Esophagus muscularis mucosa (tissue), 4 donors: ENCODE data around the gene RNF34. TPM values are rescaled to one million over a fixed set of nuclear protein-coding genes. Genes with fewer than 3 reads are reported as not detected.
"Not testable (repeated sequence)": the region's sequence is repeated elsewhere in the genome, so short reads cannot be mapped to it uniquely, and the experiment has no call there.

Source experiments
- DNase-seq: peaks from one replicate; pipeline ENCODE4 v3.0.0-alpha.2; 2017; ENCODE audit errors: extremely low spot score
- H3K27ac ChIP-seq, 4 donors: fragments of 200-600 bp; sonication (generic); replicated peaks in 1 of 4; 1 replicate in 3 of 4; 2 replicates in 1 of 4; pipeline ENCODE4 v1.5.1; 2016 to 2019; ENCODE audit warnings: mild to moderate bottlenecking in 1 of 4
- H3K27me3 ChIP-seq, 4 donors: fragments of 200-600 bp; sonication (generic); one replicate each; pipeline versions ENCODE4 v1.5.1 to v1.6.0; 2016 to 2019
- H3K36me3 ChIP-seq, 4 donors: fragments of 200-600 bp; sonication (generic); one replicate each; pipeline ENCODE4 v1.5.1; 2016 to 2019
- H3K4me1 ChIP-seq, 4 donors: fragments of 200-600 bp; sonication (generic); one replicate each; pipeline ENCODE4 v1.5.1; 2016 to 2019
- H3K4me3 ChIP-seq, 4 donors: fragments of 200-600 bp; sonication (generic); 1 replicate in 2 of 4; 2 replicates in 2 of 4; pipeline ENCODE4 v1.5.1; 2016 to 2019; ENCODE audit warnings: mild to moderate bottlenecking in 4 of 4, moderate library complexity in 1 of 4
- H3K9me3 ChIP-seq, 4 donors: fragments of 200-600 bp; sonication (generic); 1 replicate in 3 of 4; 2 replicates in 1 of 4; pipeline ENCODE4 v1.5.1; 2016 to 2019
- CTCF ChIP-seq, 3 experiments: fragments of 200-600 bp in 2 of 3; fragments of 450-650 bp in 1 of 3; sonication (generic) in 2 of 3; IDR thresholded peaks; one replicate each; pipeline ENCODE4 v1.5.1; 2017 to 2019; ENCODE audit warnings: antibody characterized with exemption in 3 of 3, mild to moderate bottlenecking in 2 of 3, moderate library complexity in 1 of 3
- EP300 ChIP-seq: sonication (generic); formaldehyde crosslinking; IDR thresholded peaks from one replicate; pipeline ENCODE4 v1.6.1; 2017; ENCODE audit warnings: antibody characterized with exemption
- POLR2A ChIP-seq: fragments of 450-650 bp; IDR thresholded peaks from one replicate; pipeline ENCODE4 v1.6.1; 2017; ENCODE audit warnings: antibody characterized with exemption, moderate library complexity, mild to moderate bottlenecking, low read depth
- POLR2AphosphoS5 ChIP-seq, 2 donors: sonication (generic); formaldehyde crosslinking; IDR thresholded peaks; one replicate each; pipeline ENCODE4 v1.6.1; 2017; ENCODE audit warnings: antibody characterized with exemption in 2 of 2
- WGBS: methylation state at CpG from one replicate; pipeline ENCODE4 v1.1.5; 2018; 5-methylcytosine and 5-hydroxymethylcytosine counted together
- intact Hi-C: fragments of 100-400 bp; cut with DNase I; formaldehyde crosslinking; loops from one replicate; pipeline ENCODE4 v1.15.1; 2023
- total RNA-seq, 4 donors: library from RNA; depleted of rRNA; stranded (reverse); fragments of >200 nt; gene quantifications; one replicate each; pipeline versions ENCODE4 v1.1.0 to v1.2.1, GENCODE V29; 2016

The RNF34 gene
- total RNA-seq, 4 donors from 2014 or later = 39.6 to 69.9 (median 46.6) TPM

- Histone ChIP-seq H3K4me1 (no peaks in the 10 kb centered on the region), H3K27ac (no peak overlapping the region), H3K27me3 (no peaks in the 10 kb centered on the region), H3K4me3 (no peak overlapping the region), H3K36me3 (no peaks in the 10 kb centered on the region), H3K9me3 (no peaks in the 10 kb centered on the region)
- DNase-seq = no peak
- no peak for TF ChIP-seq POLR2AphosphoS5 (IDR thresholded peaks at IDR 0.05)
- TF ChIP-seq POLR2A = no peak
- no peak for TF ChIP-seq CTCF (IDR thresholded peaks at IDR 0.05)
- no peak for TF ChIP-seq EP300
- intact Hi-C loops = no loop called here
- 87% methylated on average over 8 of the region's 8 CpGs for WGBS
These were observed 22.9 kb upstream of the RNF34 start for GRCh38 chr12:121376754-121377697.

DNA sequence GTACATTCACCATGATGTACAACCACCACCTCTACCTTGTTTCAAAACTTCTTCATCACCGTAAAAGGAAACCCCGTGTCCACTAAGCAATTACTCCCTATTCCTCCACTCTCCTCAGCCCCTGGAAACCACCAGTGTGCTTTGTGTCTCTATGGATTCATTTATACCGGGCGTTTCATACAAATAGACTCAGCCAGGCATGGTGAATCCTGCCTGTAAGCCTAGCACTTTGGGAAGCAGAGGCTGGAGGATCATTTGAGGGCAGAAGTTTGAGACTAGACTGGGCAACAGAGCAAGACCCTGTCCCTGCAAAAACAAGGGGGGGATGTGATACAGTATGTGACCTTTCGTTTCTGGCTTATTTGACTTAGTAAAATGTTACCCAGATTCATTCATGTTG, 21.2 kb upstream of the RNF34 start:
- H3K27me3 ChIP-seq = no peaks in the 10 kb centered on the region
- no peak overlapping the region for H3K4me3 ChIP-seq
- DNase-seq = no peak
- intact Hi-C loops = no loop called here
- H3K4me1 ChIP-seq = no peaks in the 10 kb centered on the region
- no peaks in the 10 kb centered on the region for H3K36me3 ChIP-seq
- H3K27ac ChIP-seq = no peak overlapping the region
- TF ChIP-seq POLR2AphosphoS5 (IDR thresholded peaks at IDR 0.05) = no peak
- TF ChIP-seq CTCF (IDR thresholded peaks at IDR 0.05) = no peak
- no peak for TF ChIP-seq POLR2A
- TF ChIP-seq EP300 = no peak
- H3K9me3 ChIP-seq = no peaks in the 10 kb centered on the region
- WGBS = 88% methylated on average over 5 of the region's 5 CpGs

- DNase-seq = no peak
- Histone ChIP-seq H3K4me1 (no peaks in the 10 kb centered on the region), H3K4me3 (no peak overlapping the region), H3K9me3 (no peaks in the 10 kb centered on the region), H3K36me3 (no peaks in the 10 kb centered on the region), H3K27me3 (no peaks in the 10 kb centered on the region), H3K27ac (no peak overlapping the region)
- WGBS = 85% methylated on average over 10 of the region's 10 CpGs
- intact Hi-C loops = no loop called here
- TF ChIP-seq CTCF (IDR thresholded peaks at IDR 0.05) (no peak), POLR2AphosphoS5 (IDR thresholded peaks at IDR 0.05) (no peak), POLR2A (no peak), EP300 (no peak)
These were observed 20.0 kb upstream of the RNF34 start for GRCh38 chr12:121379945-121380344.

DNA sequence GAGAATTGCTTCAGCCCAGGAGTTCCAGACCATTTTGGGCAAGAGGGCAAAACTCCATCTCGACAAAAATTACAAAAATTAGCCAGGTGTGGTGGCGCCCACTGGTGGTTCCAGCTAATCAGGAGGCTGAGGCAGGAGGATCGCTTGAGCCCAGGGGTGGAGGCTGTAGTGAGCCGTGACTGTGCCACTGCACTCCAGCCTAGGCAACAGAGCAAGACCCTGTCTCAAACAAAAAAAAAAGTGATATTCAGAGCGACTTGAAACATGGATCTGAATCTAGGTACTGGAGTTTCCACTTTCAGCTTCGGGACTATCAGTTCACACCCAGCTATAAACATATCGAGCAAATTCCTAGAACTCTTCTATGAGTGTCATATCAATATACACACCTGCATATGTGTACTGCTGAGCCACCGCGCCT, 16.3 kb upstream of the RNF34 start:
- intact Hi-C loops = no loop called here

GRCh38 chr12:121384891-121385290, 15.0 kb upstream of the RNF34 start:
- 80% methylated on average over 6 of the region's 6 CpGs for WGBS
- H3K27ac ChIP-seq, H3K4me3 ChIP-seq, H3K27me3 ChIP-seq, H3K4me1 ChIP-seq, intact Hi-C loops, DNase-seq, H3K36me3 ChIP-seq, H3K9me3 ChIP-seq: not testable (repeated sequence)

More for the DNA sequence above, 16.3 kb upstream of the RNF34 start:
- DNase-seq = no peak
- 85% methylated on average over 9 of the region's 9 CpGs for WGBS
- Histone ChIP-seq H3K4me1 (no peaks in the 10 kb centered on the region), H3K27me3 (no peaks in the 10 kb centered on the region), H3K27ac (no peak overlapping the region), H3K36me3 (no peaks in the 10 kb centered on the region), H3K9me3 (no peaks in the 10 kb centered on the region), H3K4me3 (no peak overlapping the region)
- no peak for TF ChIP-seq POLR2AphosphoS5 (IDR thresholded peaks at IDR 0.05)
- TF ChIP-seq POLR2A = no peak
- no peak for TF ChIP-seq EP300
- TF ChIP-seq CTCF (IDR thresholded peaks at IDR 0.05) = no peak
